Measurements from ENCODE around the gene MROH2A. TPM values are rescaled to one million over a fixed set of nuclear protein-coding genes. Genes with fewer than 3 reads are reported as not detected.

Gene MROH2A
- total RNA-seq, 1 experiment from 2014 or later: not detected

GRCh38 chr2:233817995-233818638, 40.0 kb downstream of the MROH2A start:
- DNase-seq (ENCODE audit: low read depth): no peak

- no peak for DNase-seq (ENCODE audit: low read depth)
Observed at GRCh38 chr2:233818639-233819621, 40.8 kb downstream of the MROH2A start.

DNA sequence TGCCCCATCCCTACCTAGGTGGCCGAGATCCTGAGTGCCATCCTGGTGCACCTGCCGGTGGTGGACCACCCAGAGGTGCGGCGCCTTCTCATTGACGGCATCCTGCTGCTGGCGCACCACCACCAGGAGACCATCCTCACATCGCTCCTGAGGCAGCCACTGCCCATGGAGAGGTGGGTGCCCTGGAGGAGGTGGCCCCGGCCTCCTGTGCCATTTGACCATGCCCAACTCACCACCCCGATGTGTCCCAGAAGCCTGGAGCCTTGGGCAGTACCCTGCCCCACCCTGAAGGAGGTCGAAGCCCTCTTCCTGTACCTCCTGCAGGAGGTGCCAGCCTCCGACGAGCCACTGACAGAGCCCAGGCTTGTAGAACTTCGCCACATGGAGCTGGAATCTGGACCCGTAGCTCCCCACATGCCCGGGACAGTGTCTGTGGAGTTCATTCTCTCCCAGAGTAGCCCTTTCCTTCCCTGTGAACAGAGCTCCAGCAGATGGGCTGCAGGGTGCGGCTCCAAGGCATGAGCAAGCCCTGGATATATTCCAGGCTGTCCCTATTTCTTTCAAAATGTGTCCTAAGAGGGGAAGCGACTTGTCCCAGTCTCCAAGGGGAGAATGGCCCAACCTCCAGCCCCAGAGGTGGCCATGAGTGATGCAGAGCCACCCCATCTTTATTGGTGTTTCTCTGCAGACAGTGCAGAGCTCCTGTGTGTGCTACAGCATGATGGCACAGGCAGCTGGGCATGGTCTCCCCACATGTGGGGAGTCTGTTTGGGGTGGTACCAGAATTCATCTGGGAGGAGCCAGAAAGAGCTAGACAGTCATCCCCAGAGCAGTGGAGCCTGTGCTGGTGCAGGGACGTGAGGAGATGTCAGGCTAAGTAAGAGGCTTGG, 42.0 kb downstream of the MROH2A start:
- no peak for DNase-seq (ENCODE audit: low read depth)

- DNase-seq (ENCODE audit: low read depth): no peak
Observed at GRCh38 chr2:233820774-233821105, 42.6 kb downstream of the MROH2A start.

DNA sequence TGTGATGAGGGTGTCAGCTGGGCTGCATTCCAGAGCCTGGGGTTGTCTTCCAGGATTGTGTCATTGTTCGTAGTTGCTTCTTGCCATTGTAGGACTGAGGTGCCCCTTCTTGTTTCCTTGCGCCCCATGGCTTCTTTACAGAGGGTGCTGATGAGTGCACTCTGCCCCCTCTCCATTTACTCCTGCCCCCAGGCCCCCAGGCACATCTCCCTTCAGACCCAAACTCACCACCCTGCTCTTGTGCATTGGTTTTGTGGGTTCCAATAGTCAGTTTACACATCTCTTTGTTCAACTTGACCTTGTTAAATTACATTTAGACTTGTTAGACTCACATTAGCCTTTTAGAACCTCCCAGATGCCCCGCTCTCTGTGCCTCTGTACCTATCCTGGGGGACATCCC, 43.1 kb downstream of the MROH2A start:
- DNase-seq (ENCODE audit: low read depth): no peak

GRCh38 chr2:233821709-233822100, 43.6 kb downstream of the MROH2A start:
- DNase-seq (ENCODE audit: low read depth): no peak

GRCh38 chr2:233822101-233822771, 44.1 kb downstream of the MROH2A start:
- no peak for DNase-seq (ENCODE audit: low read depth)

- DNase-seq (ENCODE audit: low read depth): no peak
Observed at GRCh38 chr2:233822781-233823730, 44.9 kb downstream of the MROH2A start.

GRCh38 chr2:233823731-233824121, 45.6 kb downstream of the MROH2A start:
- no peak for DNase-seq (ENCODE audit: low read depth)

- DNase-seq (ENCODE audit: low read depth): no peak
Observed at GRCh38 chr2:233824373-233824772, 46.2 kb downstream of the MROH2A start.

DNA sequence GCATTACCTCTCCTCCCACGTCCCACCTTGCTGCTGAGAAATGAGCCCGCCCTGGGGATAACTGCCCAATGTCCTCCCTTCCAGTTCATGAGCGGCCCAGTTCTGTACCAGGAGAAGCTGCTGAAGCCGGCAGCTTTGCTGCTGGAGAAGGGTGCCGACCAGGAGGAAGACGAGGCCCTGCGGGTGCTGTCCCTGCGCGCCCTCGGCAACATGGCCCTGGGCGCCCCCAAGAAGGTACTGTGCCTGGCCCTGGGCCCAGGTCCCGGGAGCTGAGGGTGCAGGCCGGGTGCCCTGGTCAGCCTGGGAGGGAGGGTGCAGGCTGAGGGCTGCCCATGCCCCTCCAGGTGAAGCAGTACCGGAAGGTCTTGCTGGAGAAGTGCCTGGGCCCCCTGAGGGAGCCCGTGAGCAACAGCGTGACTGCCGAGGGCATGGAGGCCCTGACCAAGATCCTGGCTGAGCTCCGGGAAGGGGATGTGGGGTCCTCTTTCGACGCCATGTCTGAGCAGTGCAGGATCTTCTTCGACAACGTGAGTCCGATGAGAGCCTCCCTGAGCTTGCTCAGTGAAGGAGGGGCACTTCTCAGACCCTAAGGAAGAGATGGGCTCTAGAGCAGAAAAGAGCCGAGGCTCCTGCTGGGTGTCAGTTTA, 50.5 kb downstream of the MROH2A start:
- no peak for DNase-seq (ENCODE audit: low read depth)

DNA sequence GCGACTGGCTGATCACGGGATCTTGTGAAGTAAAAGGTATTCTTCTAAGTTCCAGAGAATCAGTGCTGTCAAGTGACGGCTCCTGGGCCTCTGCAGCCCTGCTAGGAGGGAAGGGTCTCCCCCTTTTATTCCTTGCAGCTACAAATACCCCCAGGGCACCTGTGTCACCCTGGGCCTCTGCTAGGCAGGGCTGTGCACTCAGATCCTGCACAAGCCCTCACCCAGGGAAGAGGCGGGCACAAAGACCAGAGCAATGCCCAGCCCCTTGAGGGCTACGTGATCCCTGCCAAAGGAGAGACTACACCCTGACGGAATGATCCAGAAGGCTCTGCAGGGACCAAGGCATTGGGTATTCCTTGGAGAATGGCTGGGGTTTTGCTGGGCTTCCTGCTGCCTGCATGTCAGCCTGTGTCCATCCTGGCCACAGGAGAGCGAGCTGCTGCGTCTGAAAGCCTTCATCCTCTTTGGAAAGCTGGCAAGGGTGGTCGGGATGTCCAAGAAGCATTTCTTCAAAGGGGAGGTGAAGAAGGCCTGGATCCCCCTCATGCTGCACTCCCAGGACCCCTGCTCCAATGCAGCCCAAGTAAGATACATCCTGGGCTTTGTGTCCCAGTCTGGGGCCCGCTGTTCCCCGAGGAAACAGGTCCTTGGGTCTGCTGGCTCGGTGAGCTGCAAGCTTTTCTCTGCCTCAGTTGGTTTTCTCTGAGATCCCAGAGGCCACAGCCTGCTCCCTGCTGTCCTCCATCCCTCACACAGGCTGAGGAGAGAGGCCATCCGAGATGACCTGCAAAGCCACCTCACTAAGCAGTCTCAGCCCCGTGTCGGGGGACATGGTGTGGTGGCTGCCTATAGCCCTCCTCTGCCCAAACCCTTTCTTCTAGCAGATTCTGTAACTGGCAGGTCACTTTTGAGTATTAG, 51.3 kb downstream of the MROH2A start:
- no peak for DNase-seq (ENCODE audit: low read depth)

GRCh38 chr2:233830111-233830802, 52.1 kb downstream of the MROH2A start:
- no peak for DNase-seq (ENCODE audit: low read depth)

GRCh38 chr2:233831011-233831721, 53.0 kb downstream of the MROH2A start:
- DNase-seq (ENCODE audit: low read depth): no peak

GRCh38 chr2:233831861-233832260, 53.7 kb downstream of the MROH2A start:
- DNase-seq (ENCODE audit: low read depth): no peak

DNA sequence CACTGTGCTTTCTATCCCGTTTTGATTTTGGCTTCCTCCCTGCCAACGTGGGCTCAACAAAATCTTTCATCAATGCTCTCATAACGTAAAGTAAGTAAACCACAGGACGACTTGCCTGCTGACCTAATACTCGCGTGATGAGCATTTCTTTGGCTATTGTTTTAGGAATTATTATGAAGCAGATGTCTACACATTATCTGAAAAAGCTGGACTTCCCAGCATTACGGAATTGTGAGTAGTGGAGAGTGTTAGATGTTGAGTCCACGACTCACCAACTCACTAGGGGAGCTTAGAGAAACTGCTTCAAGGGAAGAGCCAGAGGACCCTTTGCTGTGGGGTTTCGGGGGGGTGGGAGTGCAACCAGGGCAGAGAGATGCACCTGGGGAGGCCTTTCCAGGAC, 54.3 kb downstream of the MROH2A start:
- DNase-seq (ENCODE audit: low read depth): no peak

GRCh38 chr2:233832869-233833311, 54.8 kb downstream of the MROH2A start:
- peak; percentile 53 for DNase-seq (ENCODE audit: low read depth)
